Nephron progenitor cell (in vitro differentiated cells): ENCODE measurements around the gene DBNDD1.
A peak's percentile ranks its signal among the peaks of the same experiment; 100 is the strongest.

Source experiments
- DNase-seq: peaks from one replicate; pipeline ENCODE4 v3.0.0; 2021
- H3K27ac Mint-ChIP-seq: 2 replicates; pipeline ENCODE4 v1.8.0; 2021; ENCODE audit warnings: mild to moderate bottlenecking, moderate library complexity, mixed read lengths
- H3K27me3 Mint-ChIP-seq: 2 replicates; pipeline ENCODE4 v1.8.0; 2021; ENCODE audit warnings: mild to moderate bottlenecking, low read depth, mixed read lengths; ENCODE audit not compliant: poor library complexity
- H3K36me3 Mint-ChIP-seq: 2 replicates; pipeline ENCODE4 v1.8.0; 2021; ENCODE audit warnings: low read depth, mixed read lengths
- H3K4me1 Mint-ChIP-seq: 2 replicates; pipeline ENCODE4 v1.8.0; 2021; ENCODE audit warnings: mixed read lengths
- H3K4me3 Mint-ChIP-seq: 2 replicates; pipeline ENCODE4 v1.8.0; 2021; ENCODE audit warnings: mild to moderate bottlenecking, moderate library complexity, mixed read lengths
- H3K9me3 Mint-ChIP-seq: 2 replicates; pipeline ENCODE4 v1.8.0; 2021; ENCODE audit warnings: mild to moderate bottlenecking, moderate library complexity, mixed read lengths
- CTCF ChIP-seq: fragments of 200-600 bp; sonication (generic); IDR thresholded peaks from 2 replicates; pipeline ENCODE4 v1.5.0; 2021; ENCODE audit warnings: antibody characterized with exemption

Gene DBNDD1

GRCh38 chr16:90053902-90054500, 34.7 kb upstream of the DBNDD1 start:
- no peak for TF ChIP-seq CTCF
- peaks cover 4% of the 10 kb centered on the region for H3K4me1 Mint-ChIP-seq
- peaks cover 12% of the 10 kb centered on the region for H3K36me3 Mint-ChIP-seq
- peaks cover 62% of the 10 kb centered on the region for H3K9me3 Mint-ChIP-seq
- no peak overlapping the region for H3K27ac Mint-ChIP-seq
- H3K4me3 Mint-ChIP-seq: no peak overlapping the region
- no peak for DNase-seq
- H3K27me3 Mint-ChIP-seq: peaks cover 26% of the 10 kb centered on the region

GRCh38 chr16:90050969-90051368, 31.7 kb upstream of the DBNDD1 start:
- Mint-ChIP-seq H3K27me3 (peaks cover 13% of the 10 kb centered on the region), H3K4me1 (peaks cover 23% of the 10 kb centered on the region), H3K9me3 (peaks cover 40% of the 10 kb centered on the region), H3K4me3 (no peak overlapping the region), H3K36me3 (peaks cover 12% of the 10 kb centered on the region), H3K27ac (no peak overlapping the region)
- no peak for TF ChIP-seq CTCF
- no peak for DNase-seq

GRCh38 chr16:90048737-90049330, 29.6 kb upstream of the DBNDD1 start:
- Mint-ChIP-seq H3K27me3 (peaks cover 13% of the 10 kb centered on the region), H3K4me3 (no peak overlapping the region)

GRCh38 chr16:90048347-90048722, 29.1 kb upstream of the DBNDD1 start:
- Mint-ChIP-seq H3K27ac (peak overlapping the region; percentile 51), H3K4me3 (peak overlapping the region; percentile 36), H3K9me3 (peaks cover 14% of the 10 kb centered on the region), H3K4me1 (peaks cover 24% of the 10 kb centered on the region), H3K27me3 (peaks cover 13% of the 10 kb centered on the region), H3K36me3 (peaks cover 4% of the 10 kb centered on the region)
- no peak for TF ChIP-seq CTCF
- no peak for DNase-seq

More at GRCh38 chr16:90048737-90049330, 29.6 kb upstream of the DBNDD1 start:
- no peak for DNase-seq
- peak overlapping the region; percentile 51 for H3K27ac Mint-ChIP-seq
- TF ChIP-seq CTCF: no peak
- H3K36me3 Mint-ChIP-seq: peaks cover 7% of the 10 kb centered on the region
- peaks cover 24% of the 10 kb centered on the region for H3K4me1 Mint-ChIP-seq
- peaks cover 19% of the 10 kb centered on the region for H3K9me3 Mint-ChIP-seq

- TF ChIP-seq CTCF: no peak
- H3K9me3 Mint-ChIP-seq: peaks cover 9% of the 10 kb centered on the region
- H3K27me3 Mint-ChIP-seq: peaks cover 13% of the 10 kb centered on the region
- no peaks in the 10 kb centered on the region for H3K36me3 Mint-ChIP-seq
- peaks cover 24% of the 10 kb centered on the region for H3K4me1 Mint-ChIP-seq
- no peak overlapping the region for H3K27ac Mint-ChIP-seq
- DNase-seq: no peak
- H3K4me3 Mint-ChIP-seq: peak overlapping the region; percentile 36
Observed at GRCh38 chr16:90047714-90048346, 28.6 kb upstream of the DBNDD1 start.
